DOHH2 (cell line): Measurements from ENCODE around the gene ELANE.

Experiments used
- H3F3A ChIP-seq: fragments of 200-600 bp; sonication (generic), shearing (Covaris generic); 2 replicates; pipeline ENCODE4 v1.6.0; 2016; ENCODE audit warnings: antibody characterized with exemption, mild to moderate bottlenecking; ENCODE audit not compliant: control insufficient read depth, insufficient read depth
- H3K27ac ChIP-seq: fragments of 200-600 bp; sonication (generic); 2 replicates; pipeline ENCODE4 v1.5.1; 2014; ENCODE audit warnings: low read depth, mild to moderate bottlenecking, low read length, moderate library complexity
- H3K27me3 ChIP-seq: fragments of 200-600 bp; sonication (generic); 2 replicates; pipeline ENCODE4 v1.6.1; 2014; ENCODE audit warnings: mild to moderate bottlenecking, low read length, mixed read lengths; ENCODE audit not compliant: control insufficient read depth
- H3K36me3 ChIP-seq: fragments of 200-600 bp; sonication (generic); 2 replicates; pipeline ENCODE4 v1.6.1; 2014; ENCODE audit warnings: mild to moderate bottlenecking, low read length, moderate library complexity, mixed read lengths; ENCODE audit not compliant: control insufficient read depth
- H3K4me1 ChIP-seq: fragments of 200-600 bp; sonication (generic); 2 replicates; pipeline ENCODE4 v1.6.1; 2014; ENCODE audit warnings: mild to moderate bottlenecking, low read length, mixed read lengths; ENCODE audit not compliant: control insufficient read depth
- H3K4me2 ChIP-seq: fragments of 200-600 bp; sonication (generic); 2 replicates; pipeline ENCODE4 v1.6.0; 2014; ENCODE audit warnings: mild to moderate bottlenecking, low read length, moderate library complexity
- H3K4me3 ChIP-seq: fragments of 200-600 bp; sonication (generic); 2 replicates; pipeline ENCODE4 v1.5.1; 2014; ENCODE audit warnings: mild to moderate bottlenecking, low read length, mixed read lengths
- H3K79me2 ChIP-seq: fragments of 200-600 bp; sonication (generic); 2 replicates; pipeline ENCODE4 v1.6.1; 2014; ENCODE audit warnings: mild to moderate bottlenecking, low read length, mixed read lengths; ENCODE audit not compliant: control insufficient read depth
- H3K9me2 ChIP-seq: fragments of 200-600 bp; sonication (generic); replicated peaks from 2 replicates; pipeline ENCODE4 v1.6.1; 2014; ENCODE audit warnings: mild to moderate bottlenecking, low read length, mixed read lengths; ENCODE audit not compliant: control insufficient read depth
- H3K9me3 ChIP-seq: fragments of 200-600 bp; sonication (generic); 2 replicates; pipeline ENCODE4 v1.6.1; 2014; ENCODE audit warnings: antibody characterized with exemption, low read length, mixed read lengths; ENCODE audit not compliant: control insufficient read depth, insufficient read depth
- H4K20me1 ChIP-seq: fragments of 200-600 bp; sonication (generic); 2 replicates; pipeline ENCODE4 v1.6.0; 2014; ENCODE audit warnings: low read depth, mild to moderate bottlenecking, antibody characterized with exemption, low read length, moderate library complexity; ENCODE audit not compliant: control insufficient read depth, insufficient read depth
- CTCF ChIP-seq: fragments of 200-600 bp; sonication (generic); IDR thresholded peaks from one replicate; pipeline ENCODE4 v1.5.1; 2014; ENCODE audit warnings: antibody characterized with exemption, mild to moderate bottlenecking, low read depth, low read length; ENCODE audit not compliant: poor library complexity, severe bottlenecking
- EZH2phosphoT487 ChIP-seq: fragments of 200-600 bp; sonication (generic); IDR thresholded peaks from 2 replicates; pipeline ENCODE4 v1.6.1; 2017; ENCODE audit warnings: borderline replicate concordance, mild to moderate bottlenecking, antibody characterized with exemption, low read length, moderate library complexity, mixed read lengths

Gene ELANE

GRCh38 chr19:900043-900301 lies 47.9 kb downstream of the ELANE start:
- H3K36me3 ChIP-seq, result peaks cover 9% of the 10 kb centered on the region; the same call in 1 of the 2 replicates
- peaks cover 8% of the 10 kb centered on the region; the same call in 1 of the 2 replicates for H3K79me2 ChIP-seq
- H4K20me1 ChIP-seq, result peaks cover 8% of the 10 kb centered on the region; the same call in 1 of the 2 replicates
- no peaks in the 10 kb centered on the region for H3K27me3 ChIP-seq
- TF ChIP-seq CTCF (no peak), EZH2phosphoT487 (no peak)
- H3F3A ChIP-seq, result peaks cover 6% of the 10 kb centered on the region
- H3K9me2 ChIP-seq, result no peaks in the 10 kb centered on the region
- H3K9me3 ChIP-seq, result no peaks in the 10 kb centered on the region
- no peak overlapping the region for H3K4me2 ChIP-seq
- no peak overlapping the region for H3K27ac ChIP-seq
- H3K4me3 ChIP-seq, result no peak overlapping the region
- peaks cover 25% of the 10 kb centered on the region for H3K4me1 ChIP-seq

GRCh38 chr19:900302-901111 lies 48.4 kb downstream of the ELANE start:
- Histone ChIP-seq H3K27me3 (no peaks in the 10 kb centered on the region), H3K27ac (no peak overlapping the region), H3K4me1 (peaks cover 26% of the 10 kb centered on the region), H3K36me3 (peaks cover 9% of the 10 kb centered on the region; the same call in 1 of the 2 replicates), H4K20me1 (peaks cover 8% of the 10 kb centered on the region; the same call in 1 of the 2 replicates), H3F3A (peaks cover 6% of the 10 kb centered on the region), H3K9me2 (no peaks in the 10 kb centered on the region), H3K4me2 (no peak overlapping the region), H3K4me3 (no peak overlapping the region), H3K9me3 (no peaks in the 10 kb centered on the region), H3K79me2 (peaks cover 8% of the 10 kb centered on the region; the same call in 1 of the 2 replicates)
- TF ChIP-seq EZH2phosphoT487, result no peak
- TF ChIP-seq CTCF, result no peak

- no peak for TF ChIP-seq EZH2phosphoT487
- TF ChIP-seq CTCF, result no peak
- H3K9me3 ChIP-seq, result no peaks in the 10 kb centered on the region
- H3K4me1 ChIP-seq, result peaks cover 36% of the 10 kb centered on the region
- peaks cover 8% of the 10 kb centered on the region; the same call in 1 of the 2 replicates for H4K20me1 ChIP-seq
- H3F3A ChIP-seq, result peaks cover 14% of the 10 kb centered on the region
- no peak overlapping the region for H3K4me2 ChIP-seq
- H3K36me3 ChIP-seq, result peaks cover 9% of the 10 kb centered on the region; the same call in 1 of the 2 replicates
- no peak overlapping the region for H3K4me3 ChIP-seq
- H3K79me2 ChIP-seq, result peaks cover 8% of the 10 kb centered on the region; the same call in 1 of the 2 replicates
- no peaks in the 10 kb centered on the region for H3K9me2 ChIP-seq
- no peaks in the 10 kb centered on the region for H3K27me3 ChIP-seq
- no peak overlapping the region for H3K27ac ChIP-seq
Observed at GRCh38 chr19:901216-902092, 49.4 kb downstream of the ELANE start.
